Endodermal cell (in vitro differentiated cells): ENCODE data around the gene ADAMTS7. TPM values are rescaled to one million over a fixed set of nuclear protein-coding genes. Genes with fewer than 3 reads are reported as not detected.

ENCODE experiments used
- DNase-seq: peaks from one replicate; pipeline ENCODE4 v3.0.0-alpha.2; 2017
- H3K27ac ChIP-seq: 2 replicates; pipeline ENCODE4 v1.5.1; 2013; ENCODE audit warnings: mild to moderate bottlenecking, low read depth, low read length, moderate library complexity
- H3K27me3 ChIP-seq: 2 replicates; pipeline ENCODE4 v1.6.1; 2013; ENCODE audit warnings: mild to moderate bottlenecking, low read length, moderate library complexity; ENCODE audit not compliant: insufficient read depth, control insufficient read depth, poor library complexity, severe bottlenecking
- H3K36me3 ChIP-seq: 2 replicates; pipeline ENCODE4 v1.7.0; 2013; ENCODE audit warnings: mild to moderate bottlenecking, low read length, moderate library complexity; ENCODE audit not compliant: control insufficient read depth, insufficient read depth
- H3K4me1 ChIP-seq: one replicate; pipeline ENCODE4 v1.7.0; 2013; ENCODE audit warnings: low read length; ENCODE audit not compliant: control insufficient read depth, insufficient read depth
- H3K4me3 ChIP-seq: 2 replicates; pipeline ENCODE4 v1.5.1; 2013; ENCODE audit warnings: mild to moderate bottlenecking, low read length, moderate library complexity
- H3K9ac ChIP-seq: 2 replicates; pipeline ENCODE4 v1.6.1; 2013; ENCODE audit warnings: mild to moderate bottlenecking, low read length, moderate library complexity; ENCODE audit not compliant: poor library complexity, severe bottlenecking; ENCODE audit errors: extremely low read depth
- H3K9me3 ChIP-seq: 2 replicates; pipeline ENCODE4 v1.6.1; 2013; ENCODE audit warnings: mild to moderate bottlenecking, low read length, moderate library complexity; ENCODE audit not compliant: control insufficient read depth
- H3K27ac Mint-ChIP-seq: 2 replicates; pipeline ENCODE4 v1.8.0; 2020; ENCODE audit warnings: mixed read lengths
- H3K27me3 Mint-ChIP-seq: 2 replicates; pipeline ENCODE4 v1.8.0; 2021; ENCODE audit warnings: mild to moderate bottlenecking, mixed read lengths; ENCODE audit not compliant: insufficient read depth
- H3K36me3 Mint-ChIP-seq: 2 replicates; pipeline ENCODE4 v1.8.0; 2020; ENCODE audit warnings: low read depth, mixed read lengths
- H3K4me1 Mint-ChIP-seq: 2 replicates; pipeline ENCODE4 v1.8.0; 2020; ENCODE audit warnings: mixed read lengths
- H3K4me3 Mint-ChIP-seq: 2 replicates; pipeline ENCODE4 v1.8.0; 2020; ENCODE audit warnings: mild to moderate bottlenecking, moderate library complexity, mixed read lengths
- H3K9me3 Mint-ChIP-seq: 2 replicates; pipeline ENCODE4 v1.8.0; 2020; ENCODE audit warnings: mild to moderate bottlenecking, mixed read lengths
- WGBS, 2 experiments: methylation state at CpG; one replicate each; pipeline versions ENCODE4 v1.1.5 to v1.1.7; 2013; ENCODE audit warnings: missing lambda C conversion rate in 2 of 2, mixed read lengths in 1 of 2; ENCODE audit not compliant: insufficient coverage in 1 of 2, insufficient read length in 1 of 2; 5-methylcytosine and 5-hydroxymethylcytosine counted together
- total RNA-seq, 2 donors: library from RNA; stranded (reverse); fragmentation: NEBNext Ultra II Directional in 1 of 2; extraction: Animal tissue kit (Norgen Biotek cat#: 25700) in 1 of 2; gene quantifications; 2 replicates in 1 of 2; 3 replicates in 1 of 2; pipeline ENCODE4 v1.2.1, GENCODE V29; 2021
- TF ChIP-seq, protein P1 (sequence below): fragments of 200-600 bp; sonication (generic); conservative IDR thresholded peaks from 2 replicates; pipeline ENCODE4 v1.5.0; 2021; ENCODE audit warnings: antibody characterized with exemption, mild to moderate bottlenecking

The ADAMTS7 gene
- total RNA-seq, 2 donors from 2014 or later = 55.8 to 67.1 TPM

DNA sequence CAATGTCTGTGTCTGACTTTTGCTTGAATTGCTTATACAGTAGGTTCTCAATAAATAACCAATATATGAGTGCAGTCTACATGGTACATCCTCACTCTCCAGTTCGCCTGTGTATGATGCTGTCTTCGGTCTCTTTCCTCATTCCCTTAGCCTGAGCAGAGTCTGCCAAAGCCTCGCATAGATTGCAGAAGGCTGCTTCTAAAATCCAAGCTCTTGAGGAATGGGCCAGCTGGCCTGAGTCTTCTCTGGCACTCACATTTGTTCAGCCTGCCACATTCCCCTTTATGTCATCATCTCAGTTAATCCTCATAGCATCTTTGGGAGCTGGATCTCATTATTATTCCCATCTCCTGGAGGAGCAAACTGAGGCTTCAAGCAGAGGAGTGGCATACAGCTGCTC lies 27.2 kb upstream of the ADAMTS7 start:
- H3K36me3 ChIP-seq = no peaks in the 10 kb centered on the region
- no peaks in the 10 kb centered on the region for H3K27me3 ChIP-seq
- H3K4me1 ChIP-seq = no peaks in the 10 kb centered on the region
- WGBS, 2 experiments = 88 to 93% methylated on average over 3 of the region's 3 CpGs
- no peak overlapping the region for H3K4me3 ChIP-seq
- H3K9me3 ChIP-seq = no peaks in the 10 kb centered on the region
- Mint-ChIP-seq H3K4me3 (no peak overlapping the region), H3K27me3 (no peaks in the 10 kb centered on the region), H3K4me1 (no peaks in the 10 kb centered on the region), H3K9me3 (no peaks in the 10 kb centered on the region), H3K36me3 (no peaks in the 10 kb centered on the region), H3K27ac (no peak overlapping the region)
- no peak for DNase-seq
- H3K27ac ChIP-seq = no peak overlapping the region
- TF ChIP-seq, protein P1, sequence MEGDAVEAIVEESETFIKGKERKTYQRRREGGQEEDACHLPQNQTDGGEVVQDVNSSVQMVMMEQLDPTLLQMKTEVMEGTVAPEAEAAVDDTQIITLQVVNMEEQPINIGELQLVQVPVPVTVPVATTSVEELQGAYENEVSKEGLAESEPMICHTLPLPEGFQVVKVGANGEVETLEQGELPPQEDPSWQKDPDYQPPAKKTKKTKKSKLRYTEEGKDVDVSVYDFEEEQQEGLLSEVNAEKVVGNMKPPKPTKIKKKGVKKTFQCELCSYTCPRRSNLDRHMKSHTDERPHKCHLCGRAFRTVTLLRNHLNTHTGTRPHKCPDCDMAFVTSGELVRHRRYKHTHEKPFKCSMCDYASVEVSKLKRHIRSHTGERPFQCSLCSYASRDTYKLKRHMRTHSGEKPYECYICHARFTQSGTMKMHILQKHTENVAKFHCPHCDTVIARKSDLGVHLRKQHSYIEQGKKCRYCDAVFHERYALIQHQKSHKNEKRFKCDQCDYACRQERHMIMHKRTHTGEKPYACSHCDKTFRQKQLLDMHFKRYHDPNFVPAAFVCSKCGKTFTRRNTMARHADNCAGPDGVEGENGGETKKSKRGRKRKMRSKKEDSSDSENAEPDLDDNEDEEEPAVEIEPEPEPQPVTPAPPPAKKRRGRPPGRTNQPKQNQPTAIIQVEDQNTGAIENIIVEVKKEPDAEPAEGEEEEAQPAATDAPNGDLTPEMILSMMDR = no peak
- H3K9ac ChIP-seq = no peak overlapping the region

- H3K27ac Mint-ChIP-seq = no peak overlapping the region
- peak; percentile 71 for DNase-seq
Measured at GRCh38 chr15:78837543-78837942, 26.3 kb upstream of the ADAMTS7 start.

DNA sequence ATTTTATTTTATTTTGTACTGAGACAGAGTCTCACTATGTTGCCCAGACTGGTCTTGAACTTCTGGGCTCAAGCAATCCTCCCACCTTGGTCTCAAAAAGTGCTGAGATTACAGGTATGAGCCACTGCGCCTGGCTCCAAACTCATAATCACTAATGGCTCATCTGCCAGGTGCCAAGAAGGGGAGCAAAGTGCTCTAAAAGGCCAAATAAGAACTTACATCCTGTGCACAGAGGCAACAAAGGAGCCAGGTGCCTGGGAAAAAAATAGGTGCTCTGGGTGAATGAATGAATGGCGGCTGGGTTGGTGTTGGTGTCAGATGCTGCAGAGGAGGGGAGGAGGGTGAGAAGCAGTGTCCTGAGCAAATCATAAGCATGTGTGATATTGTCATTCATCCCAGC lies 25.9 kb upstream of the ADAMTS7 start:
- 55 to 78% methylated on average over 1 to 2 of the region's 2 CpGs for WGBS, 2 experiments
- Mint-ChIP-seq H3K9me3 (no peaks in the 10 kb centered on the region), H3K27me3 (peaks cover under 1% of the 10 kb centered on the region), H3K27ac (no peak overlapping the region), H3K36me3 (no peaks in the 10 kb centered on the region), H3K4me3 (no peak overlapping the region), H3K4me1 (no peaks in the 10 kb centered on the region)
- no peak for DNase-seq
- TF ChIP-seq, protein P1 = no peak
- Histone ChIP-seq H3K4me1 (no peaks in the 10 kb centered on the region), H3K27me3 (no peaks in the 10 kb centered on the region), H3K4me3 (no peak overlapping the region), H3K9ac (no peak overlapping the region), H3K27ac (no peak overlapping the region), H3K36me3 (no peaks in the 10 kb centered on the region), H3K9me3 (no peaks in the 10 kb centered on the region)

More at GRCh38 chr15:78837543-78837942, 26.3 kb upstream of the ADAMTS7 start:
- H3K4me3 Mint-ChIP-seq = no peak overlapping the region
- H3K9me3 ChIP-seq = no peaks in the 10 kb centered on the region
- H3K4me1 ChIP-seq = no peaks in the 10 kb centered on the region
- no peaks in the 10 kb centered on the region for H3K27me3 ChIP-seq
- H3K36me3 Mint-ChIP-seq = no peaks in the 10 kb centered on the region
- H3K27ac ChIP-seq = no peak overlapping the region
- no peak overlapping the region for H3K4me3 ChIP-seq
- H3K27me3 Mint-ChIP-seq = no peaks in the 10 kb centered on the region
- H3K9me3 Mint-ChIP-seq = no peaks in the 10 kb centered on the region
- WGBS, 2 experiments = 84 to 100% methylated on average over 1 to 8 of the region's 8 CpGs
- no peak overlapping the region for H3K9ac ChIP-seq
- TF ChIP-seq, protein P1 = peak; percentile 60
- H3K4me1 Mint-ChIP-seq = no peaks in the 10 kb centered on the region
- H3K36me3 ChIP-seq = no peaks in the 10 kb centered on the region
